Sigmoid colon (tissue), 7 donors: ENCODE measurements around the gene PLCE1. TPM values are rescaled to one million over a fixed set of nuclear protein-coding genes. Genes with fewer than 3 reads are reported as not detected.

Source experiments
- DNase-seq: peaks from one replicate; pipeline ENCODE4 v3.0.0-alpha.2; 2019
- H3K27ac ChIP-seq, 4 donors: fragments of 200-600 bp; sonication (generic); one replicate each; pipeline ENCODE4 v1.5.1; 2016 to 2019; ENCODE audit warnings: mild to moderate bottlenecking in 1 of 4
- H3K27me3 ChIP-seq, 3 donors: fragments of 200-600 bp; sonication (generic); one replicate each; pipeline ENCODE4 v1.5.1; 2019; ENCODE audit warnings: mild to moderate bottlenecking in 1 of 3
- H3K36me3 ChIP-seq, 4 donors: fragments of 200-600 bp; sonication (generic); one replicate each; pipeline ENCODE4 v1.5.1; 2016 to 2019
- H3K4me1 ChIP-seq, 4 donors: fragments of 200-600 bp; sonication (generic); one replicate each; pipeline ENCODE4 v1.5.1; 2017 to 2019
- H3K4me3 ChIP-seq, 4 donors: fragments of 200-600 bp; sonication (generic); one replicate each; pipeline ENCODE4 v1.5.1; 2017 to 2019; ENCODE audit warnings: mild to moderate bottlenecking in 2 of 4, moderate library complexity in 1 of 4
- H3K9me3 ChIP-seq, 4 donors: fragments of 200-600 bp in 3 of 4; sonication (generic) in 3 of 4; one replicate each; pipeline versions ENCODE4 v1.5.1 to v1.6.1; 2013 to 2019
- CTCF ChIP-seq, 4 experiments: fragments of 450-650 bp in 3 of 4; fragments of 200-600 bp in 1 of 4; IDR thresholded peaks; one replicate each; pipeline ENCODE4 v1.5.1; 2016 to 2019; ENCODE audit warnings: antibody characterized with exemption in 4 of 4, mild to moderate bottlenecking in 3 of 4, moderate library complexity in 2 of 4
- EP300 ChIP-seq, 4 donors: sonication (generic); formaldehyde crosslinking; IDR thresholded peaks; one replicate each; pipeline ENCODE4 v1.6.1; 2017; ENCODE audit warnings: antibody characterized with exemption in 4 of 4
- POLR2A ChIP-seq, 2 donors: fragments of 450-650 bp; IDR thresholded peaks; one replicate each; pipeline ENCODE4 v1.6.1; 2016; ENCODE audit warnings: antibody characterized with exemption in 2 of 2, mild to moderate bottlenecking in 2 of 2, moderate library complexity in 2 of 2
- POLR2AphosphoS5 ChIP-seq, 4 donors: sonication (generic); formaldehyde crosslinking; IDR thresholded peaks; one replicate each; pipeline ENCODE4 v1.6.1; 2017; ENCODE audit warnings: antibody characterized with exemption in 4 of 4
- WGBS, 2 donors: extraction: QIAGEN DNeasy Blood & Tissue Kit; methylation state at CpG; one replicate each; pipeline ENCODE4 v1.1.7; 2013; 5-methylcytosine and 5-hydroxymethylcytosine counted together
- intact Hi-C: fragments of 100-400 bp; cut with DNase I; formaldehyde crosslinking; loops from one replicate; pipeline ENCODE4 v1.15.1; 2023
- polyA plus RNA-seq, 3 donors: library from polyadenylated mRNA; stranded (reverse); fragments of 200-250 nt; gene quantifications; one replicate each; pipeline ENCODE4 v1.2.3, GENCODE V29; 2013
- total RNA-seq, 4 donors: library from RNA; depleted of rRNA; stranded (reverse); fragments of >200 nt; gene quantifications; one replicate each; pipeline ENCODE4 v1.1.0, GENCODE V29; 2016
- donor health status: healthy with polysubstance abuse.
- donor health status: Bipolar disorder and iron deficiency.
- donor health status: healthy.

PLCE1 gene
- total and polyA plus RNA-seq, 7 donors: 6.0 to 12.4 (median 8.1) TPM

- intact Hi-C loops: no loop called here
- no peaks in the 10 kb centered on the region for H3K27me3 ChIP-seq
- H3K4me1 ChIP-seq: no peaks in the 10 kb centered on the region
- 55 to 72% methylated on average over 1 of the region's 1 CpG for WGBS, 2 donors
- no peak for DNase-seq
- no peaks in the 10 kb centered on the region for H3K36me3 ChIP-seq
- no peak for TF ChIP-seq EP300 (IDR thresholded peaks at IDR 0.05)
- no peak for TF ChIP-seq POLR2AphosphoS5 (IDR thresholded peaks at IDR 0.05)
- TF ChIP-seq CTCF (IDR thresholded peaks at IDR 0.05): no peak
- TF ChIP-seq POLR2A (IDR thresholded peaks at IDR 0.05): no peak
- H3K27ac ChIP-seq: no peak overlapping the region
- H3K4me3 ChIP-seq: no peak overlapping the region
- H3K9me3 ChIP-seq: no peaks in the 10 kb centered on the region
These were observed 43.0 kb downstream of the PLCE1 start for GRCh38 chr10:94036766-94037033.

- no peak for DNase-seq
- H3K4me1 ChIP-seq: no peaks in the 10 kb centered on the region
- H3K36me3 ChIP-seq: no peaks in the 10 kb centered on the region
- no peak overlapping the region for H3K27ac ChIP-seq
- no peaks in the 10 kb centered on the region for H3K27me3 ChIP-seq
- no peak overlapping the region for H3K4me3 ChIP-seq
- TF ChIP-seq POLR2AphosphoS5 (IDR thresholded peaks at IDR 0.05) (no peak), POLR2A (IDR thresholded peaks at IDR 0.05) (no peak), CTCF (IDR thresholded peaks at IDR 0.05) (no peak), EP300 (IDR thresholded peaks at IDR 0.05) (no peak)
- no peaks in the 10 kb centered on the region for H3K9me3 ChIP-seq
- intact Hi-C loops: no loop called here
- WGBS, 2 donors: 76 to 81% methylated on average over 3 of the region's 3 CpGs
These were observed 43.6 kb downstream of the PLCE1 start for GRCh38 chr10:94037286-94037685.

- TF ChIP-seq POLR2A (IDR thresholded peaks at IDR 0.05) (no peak), EP300 (IDR thresholded peaks at IDR 0.05) (no peak), POLR2AphosphoS5 (IDR thresholded peaks at IDR 0.05) (no peak), CTCF (IDR thresholded peaks at IDR 0.05) (no peak)
- intact Hi-C loops: no loop called here
- Histone ChIP-seq H3K9me3 (no peaks in the 10 kb centered on the region), H3K27me3 (no peaks in the 10 kb centered on the region), H3K27ac (no peak overlapping the region), H3K36me3 (no peaks in the 10 kb centered on the region), H3K4me3 (no peak overlapping the region), H3K4me1 (no peaks in the 10 kb centered on the region)
- DNase-seq: no peak
- WGBS, 2 donors: 65 to 88% methylated on average over 4 of the region's 4 CpGs
These were observed 44.3 kb downstream of the PLCE1 start for GRCh38 chr10:94038024-94038423.

DNA sequence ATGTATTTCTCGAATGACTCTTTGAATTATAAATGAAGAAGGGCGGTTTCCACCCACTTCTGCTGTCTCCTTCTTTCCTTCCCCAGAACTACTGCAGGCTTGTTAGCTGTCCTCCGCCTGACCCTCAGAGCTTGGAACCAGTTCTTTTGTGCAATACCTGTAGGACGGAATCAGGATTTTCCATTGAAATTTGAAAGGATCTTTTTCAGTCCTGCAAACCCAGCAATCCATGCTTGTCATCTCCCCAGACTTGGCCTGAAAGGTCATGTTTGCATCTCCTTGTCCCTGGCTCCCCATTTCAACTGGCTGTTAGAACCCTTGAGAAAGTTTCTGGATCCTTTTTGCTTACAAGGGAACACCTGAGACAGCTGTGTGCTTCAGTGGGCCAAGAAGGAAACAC is 47.5 kb downstream of the PLCE1 start:
- no peaks in the 10 kb centered on the region for H3K4me1 ChIP-seq
- H3K27ac ChIP-seq: no peak overlapping the region
- H3K36me3 ChIP-seq: no peaks in the 10 kb centered on the region
- intact Hi-C loops: no loop called here
- DNase-seq: no peak
- TF ChIP-seq POLR2AphosphoS5 (IDR thresholded peaks at IDR 0.05) (no peak), CTCF (IDR thresholded peaks at IDR 0.05) (no peak), POLR2A (IDR thresholded peaks at IDR 0.05) (no peak), EP300 (IDR thresholded peaks at IDR 0.05) (no peak)
- no peak overlapping the region for H3K4me3 ChIP-seq
- H3K27me3 ChIP-seq: no peaks in the 10 kb centered on the region
- no peaks in the 10 kb centered on the region for H3K9me3 ChIP-seq
- 89 to 93% methylated on average over 4 of the region's 4 CpGs for WGBS, 2 donors

DNA sequence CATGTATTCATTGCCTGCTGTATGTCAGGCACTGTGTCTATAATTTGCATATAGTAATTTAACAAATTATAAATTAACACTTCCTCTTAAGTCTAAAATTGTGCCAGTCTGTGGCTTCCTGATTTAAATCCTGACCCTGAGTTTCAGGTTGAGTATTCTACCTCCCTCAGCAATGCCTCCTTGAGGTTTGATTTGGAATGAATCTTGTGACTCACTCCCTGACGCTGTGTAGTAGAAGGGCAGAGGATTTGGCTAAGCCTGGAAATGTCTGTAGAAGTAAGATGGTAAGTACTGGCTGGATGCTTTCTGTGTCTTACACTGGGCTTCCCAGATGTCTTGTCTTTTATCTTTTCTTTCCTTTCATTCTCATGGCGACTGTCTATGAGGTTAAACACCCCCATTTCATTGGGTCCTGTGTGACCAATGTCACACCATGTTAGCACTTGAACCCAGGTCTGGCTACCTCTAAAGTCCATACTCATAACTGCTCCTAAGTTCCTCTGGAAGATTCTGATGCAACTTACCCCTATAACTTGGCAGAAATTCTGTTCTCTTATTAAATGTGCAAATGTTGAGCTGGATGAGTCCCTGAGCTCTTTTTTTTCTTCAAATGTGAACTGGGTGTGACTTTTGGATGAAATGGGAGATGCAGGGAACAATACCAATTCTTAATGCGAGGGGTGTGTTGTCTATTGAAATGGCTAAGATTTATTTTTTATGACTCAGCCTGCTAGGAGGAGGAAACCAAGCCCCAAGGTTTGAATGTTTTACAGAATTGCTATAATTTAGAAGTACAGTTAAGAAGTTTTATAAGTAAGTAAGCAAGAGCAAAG is 48.5 kb downstream of the PLCE1 start:
- 15 to 44% methylated on average over 3 of the region's 3 CpGs for WGBS, 2 donors
- intact Hi-C loops: no loop called here
- Histone ChIP-seq H3K4me1 (no peaks in the 10 kb centered on the region), H3K36me3 (no peaks in the 10 kb centered on the region), H3K27me3 (no peaks in the 10 kb centered on the region), H3K4me3 (no peak overlapping the region), H3K9me3 (no peaks in the 10 kb centered on the region), H3K27ac (no peak overlapping the region)
- no peak for TF ChIP-seq POLR2AphosphoS5 (IDR thresholded peaks at IDR 0.05)
- no peak for TF ChIP-seq EP300 (IDR thresholded peaks at IDR 0.05)
- no peak for TF ChIP-seq POLR2A (IDR thresholded peaks at IDR 0.05)
- no peak for TF ChIP-seq CTCF (IDR thresholded peaks at IDR 0.05)
- DNase-seq: no peak
